ENCODE data around the gene NCCRP1.

NCCRP1 gene, protein sequence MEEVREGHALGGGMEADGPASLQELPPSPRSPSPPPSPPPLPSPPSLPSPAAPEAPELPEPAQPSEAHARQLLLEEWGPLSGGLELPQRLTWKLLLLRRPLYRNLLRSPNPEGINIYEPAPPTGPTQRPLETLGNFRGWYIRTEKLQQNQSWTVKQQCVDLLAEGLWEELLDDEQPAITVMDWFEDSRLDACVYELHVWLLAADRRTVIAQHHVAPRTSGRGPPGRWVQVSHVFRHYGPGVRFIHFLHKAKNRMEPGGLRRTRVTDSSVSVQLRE

GRCh38 chr19:39196860-39197562 is at the start of gene NCCRP1:
NCCRP1 (plus strand) TSS chr19:39196964; CDS start chr19:39196983, 19 bp downstream.
- peak; percentile 26 for DNase-seq (ENCODE audit: low spot score)

GRCh38 chr19:39147480-39147879 is 49.3 kb upstream of the NCCRP1 start:
- in situ Hi-C loops (cut with MboI; ENCODE audit: low pct_unique_long_range_greater_than_20kb, low sequenced_read_pairs, unreplicated experiment) = no loop called here
- TF ChIP-seq CTCF (IDR thresholded peaks at IDR 0.05; ENCODE audit: extremely low read depth, insufficient read depth, missing control alignments) = no peak
- no peak for DNase-seq (ENCODE audit: low spot score)

More at GRCh38 chr19:39196860-39197562, at the start of gene NCCRP1:
- in situ Hi-C loops (cut with MboI; ENCODE audit: low pct_unique_long_range_greater_than_20kb, low sequenced_read_pairs, unreplicated experiment) = no loop called here
- TF ChIP-seq CTCF (IDR thresholded peaks at IDR 0.05; ENCODE audit: extremely low read depth, insufficient read depth, missing control alignments) = no peak

DNA sequence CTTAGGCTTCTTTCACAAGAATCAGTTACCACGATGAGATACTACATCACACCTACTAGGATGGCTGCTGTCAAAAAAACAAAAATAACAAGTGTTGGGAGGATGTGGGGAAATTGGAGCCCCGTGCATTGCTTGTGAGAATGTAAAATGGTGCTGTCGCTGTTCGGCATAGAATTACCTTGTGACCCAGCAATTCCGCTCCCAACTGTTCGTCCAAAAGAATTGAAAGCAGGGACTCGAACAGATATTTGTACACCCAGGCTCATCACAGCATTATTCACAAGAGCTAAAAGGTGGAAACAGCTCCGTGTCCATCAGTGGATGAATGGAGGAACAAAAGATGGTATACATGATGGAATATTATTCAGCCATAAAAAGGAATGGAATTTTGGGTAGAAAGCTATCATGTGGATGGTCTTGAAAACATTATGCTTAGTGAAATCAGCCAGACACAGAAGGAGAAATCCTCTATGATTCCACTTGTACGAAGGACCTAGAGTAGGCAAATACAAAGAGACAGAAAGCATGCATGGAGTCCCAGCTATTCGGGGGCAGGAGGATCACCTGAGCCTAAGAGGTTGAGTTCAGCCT is 47.7 kb upstream of the NCCRP1 start:
- TF ChIP-seq CTCF (IDR thresholded peaks at IDR 0.05; ENCODE audit: extremely low read depth, insufficient read depth, missing control alignments) = no peak
- in situ Hi-C loops (cut with MboI; ENCODE audit: low pct_unique_long_range_greater_than_20kb, low sequenced_read_pairs, unreplicated experiment) = no loop called here
- no peak for DNase-seq (ENCODE audit: low spot score)

GRCh38 chr19:39150235-39150634 is 46.5 kb upstream of the NCCRP1 start:
- in situ Hi-C loops (cut with MboI; ENCODE audit: low pct_unique_long_range_greater_than_20kb, low sequenced_read_pairs, unreplicated experiment) = no loop called here
- no peak for DNase-seq (ENCODE audit: low spot score)
- TF ChIP-seq CTCF (IDR thresholded peaks at IDR 0.05; ENCODE audit: extremely low read depth, insufficient read depth, missing control alignments) = no peak

GRCh38 chr19:39150807-39151600 is 45.8 kb upstream of the NCCRP1 start:
- in situ Hi-C loops (cut with MboI; ENCODE audit: low pct_unique_long_range_greater_than_20kb, low sequenced_read_pairs, unreplicated experiment) = no loop called here
- TF ChIP-seq CTCF (IDR thresholded peaks at IDR 0.05; ENCODE audit: extremely low read depth, insufficient read depth, missing control alignments) = no peak
- DNase-seq (ENCODE audit: low spot score) = no peak

GRCh38 chr19:39152066-39152465 is 44.7 kb upstream of the NCCRP1 start:
- no peak for TF ChIP-seq CTCF (IDR thresholded peaks at IDR 0.05; ENCODE audit: extremely low read depth, insufficient read depth, missing control alignments)
- no peak for DNase-seq (ENCODE audit: low spot score)
- in situ Hi-C loops (cut with MboI; ENCODE audit: low pct_unique_long_range_greater_than_20kb, low sequenced_read_pairs, unreplicated experiment) = no loop called here

All from GM13977 (cell line).